H9 (cell line): Measurements from ENCODE around the gene TEX38. TPM values are rescaled to one million over a fixed set of nuclear protein-coding genes. Genes with fewer than 3 reads are reported as not detected.

Experiments used
- DNase-seq: peaks from one replicate; pipeline ENCODE4 v3.0.0-alpha.2; 2017
- H2AFZ ChIP-seq: one replicate; pipeline ENCODE4 v1.6.1; 2013; ENCODE audit warnings: mild to moderate bottlenecking, low read length, control low read depth, moderate library complexity
- H2AK5ac ChIP-seq: 2 replicates; pipeline ENCODE4 v1.6.1; 2013; ENCODE audit warnings: low read length, control low read depth, mixed read lengths; ENCODE audit not compliant: insufficient read length
- H2BK120ac ChIP-seq: one replicate; pipeline ENCODE4 v1.6.1; 2013; ENCODE audit warnings: low read depth, mild to moderate bottlenecking, low read length, control low read depth, inconsistent platforms; ENCODE audit not compliant: poor library complexity, severe bottlenecking
- H2BK12ac ChIP-seq: 2 replicates; pipeline ENCODE4 v1.6.1; 2013; ENCODE audit warnings: low read length, control low read depth, mixed read lengths, low read depth; ENCODE audit not compliant: insufficient read length
- H2BK15ac ChIP-seq: 2 replicates; pipeline ENCODE4 v1.6.1; 2013; ENCODE audit warnings: low read depth, low read length, control low read depth
- H2BK20ac ChIP-seq: one replicate; pipeline ENCODE4 v1.6.1; 2013; ENCODE audit warnings: low read depth, mild to moderate bottlenecking, low read length, control low read depth, inconsistent platforms; ENCODE audit not compliant: poor library complexity, severe bottlenecking
- H2BK5ac ChIP-seq: 2 replicates; pipeline ENCODE4 v1.6.1; 2013; ENCODE audit warnings: low read length, control low read depth, mixed read lengths; ENCODE audit not compliant: insufficient read length
- H3K14ac ChIP-seq: 2 replicates; pipeline ENCODE4 v1.6.1; 2013; ENCODE audit warnings: low read length, control low read depth; ENCODE audit not compliant: insufficient read depth
- H3K18ac ChIP-seq: 2 replicates; pipeline ENCODE4 v1.6.1; 2013; ENCODE audit warnings: low read depth, mild to moderate bottlenecking, mixed read lengths, low read length, control low read depth; ENCODE audit not compliant: insufficient read length
- H3K23ac ChIP-seq: 2 replicates; pipeline ENCODE4 v1.6.1; 2013; ENCODE audit warnings: low read length, control low read depth, mixed read lengths, low read depth; ENCODE audit not compliant: insufficient read length
- H3K23me2 ChIP-seq: 2 replicates; pipeline ENCODE4 v1.6.1; 2013; ENCODE audit warnings: low read depth, mild to moderate bottlenecking, mixed read lengths, low read length, control low read depth; ENCODE audit not compliant: insufficient read length, poor library complexity, severe bottlenecking
- H3K27ac ChIP-seq: 2 replicates; pipeline ENCODE4 v1.5.1; 2013; ENCODE audit warnings: low read length, control low read depth, mixed read lengths, low read depth; ENCODE audit not compliant: insufficient read length
- H3K27me3 ChIP-seq: 2 replicates; pipeline ENCODE4 v1.6.1; 2013; ENCODE audit warnings: low read length, control low read depth, inconsistent platforms; ENCODE audit not compliant: insufficient read depth
- H3K4ac ChIP-seq: 2 replicates; pipeline ENCODE4 v1.6.1; 2013; ENCODE audit warnings: low read depth, mild to moderate bottlenecking, control low read depth, inconsistent platforms, low read length, moderate library complexity
- H3K4me1 ChIP-seq: 2 replicates; pipeline ENCODE4 v1.6.1; 2013; ENCODE audit warnings: low read length, control low read depth, inconsistent platforms; ENCODE audit not compliant: insufficient read depth
- H3K4me2 ChIP-seq: 2 replicates; pipeline ENCODE4 v1.6.1; 2013; ENCODE audit warnings: low read length, control low read depth, mixed read lengths; ENCODE audit not compliant: insufficient read length, insufficient read depth
- H3K56ac ChIP-seq: 2 replicates; pipeline ENCODE4 v1.6.1; 2013; ENCODE audit warnings: low read depth, mild to moderate bottlenecking, mixed read lengths, low read length, control low read depth; ENCODE audit not compliant: insufficient read length
- H3K79me1 ChIP-seq: 2 replicates; pipeline ENCODE4 v1.6.1; 2013; ENCODE audit warnings: low read depth, mild to moderate bottlenecking, moderate library complexity, low read length, control low read depth, inconsistent platforms; ENCODE audit not compliant: insufficient read depth, poor library complexity, severe bottlenecking
- H3K79me2 ChIP-seq: 2 replicates; pipeline ENCODE4 v1.6.1; 2013; ENCODE audit warnings: low read length, control low read depth, inconsistent platforms; ENCODE audit not compliant: insufficient read depth
- H3K9ac ChIP-seq: 2 replicates; pipeline ENCODE4 v1.6.1; 2013; ENCODE audit warnings: low read length, control low read depth, mixed read lengths; ENCODE audit not compliant: insufficient read length; ENCODE audit errors: extremely low read depth
- H3K9me3 ChIP-seq: one replicate; pipeline ENCODE4 v1.6.1; 2013; ENCODE audit warnings: low read depth, low read length, inconsistent platforms; ENCODE audit not compliant: control insufficient read depth
- H3T11ph ChIP-seq: one replicate; pipeline ENCODE4 v1.6.1; 2013; ENCODE audit warnings: mild to moderate bottlenecking, low read length, control low read depth, inconsistent platforms
- H4K20me1 ChIP-seq: one replicate; pipeline ENCODE4 v1.6.1; 2013; ENCODE audit not compliant: control insufficient read depth, insufficient read length, insufficient read depth
- H4K5ac ChIP-seq: 2 replicates; pipeline ENCODE4 v1.6.1; 2013; ENCODE audit warnings: low read depth, mild to moderate bottlenecking, mixed read lengths, low read length, control low read depth; ENCODE audit not compliant: insufficient read length
- H4K8ac ChIP-seq: replicated peaks from 2 replicates; pipeline ENCODE4 v1.6.1; 2013; ENCODE audit warnings: low read length, control low read depth, mixed read lengths, low read depth; ENCODE audit not compliant: insufficient read length
- H4K91ac ChIP-seq: 2 replicates; pipeline ENCODE4 v1.6.1; 2013; ENCODE audit warnings: low read depth, mild to moderate bottlenecking, moderate library complexity, mixed read lengths, low read length, control low read depth; ENCODE audit not compliant: insufficient read length
- H3K27ac Mint-ChIP-seq, 3 experiments: 2 replicates in 2 of 3; 3 replicates in 1 of 3; pipeline ENCODE4 v1.8.0; 2020 to 2021; ENCODE audit warnings: mixed read lengths in 3 of 3, mild to moderate bottlenecking in 1 of 3, moderate library complexity in 1 of 3
- H3K27me3 Mint-ChIP-seq: 2 replicates; pipeline ENCODE4 v1.8.0; 2021; ENCODE audit warnings: low read depth, mild to moderate bottlenecking, moderate library complexity, mixed read lengths
- H3K36me3 Mint-ChIP-seq, 3 experiments: 2 replicates in 2 of 3; 3 replicates in 1 of 3; pipeline ENCODE4 v1.8.0; 2020 to 2021; ENCODE audit warnings: low read depth in 3 of 3, mixed read lengths in 3 of 3; ENCODE audit not compliant: insufficient read depth in 1 of 3
- H3K4me1 Mint-ChIP-seq, 2 experiments: 2 replicates each; pipeline ENCODE4 v1.8.0; 2020; ENCODE audit warnings: mixed read lengths in 2 of 2
- H3K4me3 Mint-ChIP-seq, 2 experiments: 2 replicates in 1 of 2; 3 replicates in 1 of 2; pipeline ENCODE4 v1.8.0; 2020 to 2021; ENCODE audit warnings: mild to moderate bottlenecking in 2 of 2, mixed read lengths in 2 of 2, moderate library complexity in 1 of 2
- H3K9me3 Mint-ChIP-seq, 2 experiments: 2 replicates in 1 of 2; 3 replicates in 1 of 2; pipeline ENCODE4 v1.8.0; 2020; ENCODE audit warnings: mild to moderate bottlenecking in 2 of 2, mixed read lengths in 2 of 2, moderate library complexity in 1 of 2
- CTCF ChIP-seq: fragments of 200-600 bp; sonication (generic); conservative IDR thresholded peaks from 3 replicates; pipeline ENCODE4 v1.8.0; 2021; ENCODE audit warnings: antibody characterized with exemption, mild to moderate bottlenecking
- WGBS: extraction: QIAGEN DNeasy Blood & Tissue Kit; methylation state at CpG from one replicate; pipeline ENCODE4 v1.1.7; 2013; ENCODE audit warnings: missing lambda C conversion rate, low lambda C conversion rate, mixed read lengths; ENCODE audit not compliant: insufficient read length; ENCODE audit errors: extremely low coverage; 5-methylcytosine and 5-hydroxymethylcytosine counted together
- total RNA-seq: library from RNA; stranded (reverse); gene quantifications from 2 replicates; pipeline ENCODE4 v1.2.1, GENCODE V29; 2021

The TEX38 gene
- total RNA-seq, 1 experiment from 2014 or later = not detected

GRCh38 chr1:46699666-46700065 lies 28.0 kb downstream of the TEX38 start:
- Histone ChIP-seq H3K4ac (no peak overlapping the region), H3K27ac (no peak overlapping the region), H3K9ac (no peak overlapping the region), H3K4me2 (no peak overlapping the region), H3K56ac (no peak overlapping the region), H3T11ph (no peak overlapping the region), H2BK12ac (no peak overlapping the region), H2BK5ac (no peak overlapping the region), H3K4me1 (no peaks in the 10 kb centered on the region), H4K8ac (no peak overlapping the region), H3K27me3 (no peaks in the 10 kb centered on the region), H4K20me1 (no peaks in the 10 kb centered on the region), H3K18ac (no peak overlapping the region), H3K79me1 (no peaks in the 10 kb centered on the region), H2AK5ac (no peak overlapping the region), H3K9me3 (no peaks in the 10 kb centered on the region), H2BK15ac (no peak overlapping the region), H4K91ac (no peak overlapping the region), H2AFZ (no peak overlapping the region), H3K79me2 (peaks cover 2% of the 10 kb centered on the region; the same call in 1 of the 2 replicates), H2BK20ac (no peak overlapping the region), H3K14ac (no peak overlapping the region), H4K5ac (no peak overlapping the region), H3K23ac (no peak overlapping the region), H2BK120ac (no peak overlapping the region), H3K23me2 (no peaks in the 10 kb centered on the region)
- H3K36me3 Mint-ChIP-seq = peaks cover 15 to 38% (median 25%) of the 10 kb centered on the region in 3 experiments; a peak in 6 of 7 replicates
- no CpG with 5 or more reads among the region's 3 CpGs for WGBS
- H3K27me3 Mint-ChIP-seq = no peaks in the 10 kb centered on the region
- no peaks in the 10 kb centered on the region for H3K4me1 Mint-ChIP-seq
- no peak for TF ChIP-seq CTCF
- H3K4me3 Mint-ChIP-seq = no peak overlapping the region
- no peaks in the 10 kb centered on the region for H3K9me3 Mint-ChIP-seq
- H3K27ac Mint-ChIP-seq = no peak overlapping the region
- no peak for DNase-seq
